Measurements from ENCODE around the gene GFOD1.

Gene GFOD1

DNA sequence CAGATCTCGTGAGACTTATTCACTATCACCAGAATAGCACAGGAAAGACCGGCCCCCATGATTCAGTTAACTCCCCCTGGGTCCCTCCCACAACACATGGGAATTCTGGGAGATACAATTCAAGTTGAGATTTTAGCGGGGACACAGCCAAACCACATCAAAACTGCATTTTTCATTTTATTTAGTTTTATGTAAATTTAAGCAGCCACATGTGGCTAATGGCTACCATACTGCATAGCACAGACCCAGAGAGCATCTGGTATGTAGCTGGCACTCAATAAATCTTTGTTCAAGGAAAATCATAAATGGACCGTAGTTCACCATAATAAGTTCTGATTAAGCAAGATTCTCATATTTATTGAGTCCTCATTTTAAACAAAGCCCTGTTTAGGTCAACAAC, 15.3 kb downstream of the GFOD1 start:
- H3K4me3 ChIP-seq (ENCODE audit: low read depth, low read length): no peak overlapping the region
- no peak for DNase-seq (ENCODE audit: low read depth)
- TF ChIP-seq, protein P1, sequence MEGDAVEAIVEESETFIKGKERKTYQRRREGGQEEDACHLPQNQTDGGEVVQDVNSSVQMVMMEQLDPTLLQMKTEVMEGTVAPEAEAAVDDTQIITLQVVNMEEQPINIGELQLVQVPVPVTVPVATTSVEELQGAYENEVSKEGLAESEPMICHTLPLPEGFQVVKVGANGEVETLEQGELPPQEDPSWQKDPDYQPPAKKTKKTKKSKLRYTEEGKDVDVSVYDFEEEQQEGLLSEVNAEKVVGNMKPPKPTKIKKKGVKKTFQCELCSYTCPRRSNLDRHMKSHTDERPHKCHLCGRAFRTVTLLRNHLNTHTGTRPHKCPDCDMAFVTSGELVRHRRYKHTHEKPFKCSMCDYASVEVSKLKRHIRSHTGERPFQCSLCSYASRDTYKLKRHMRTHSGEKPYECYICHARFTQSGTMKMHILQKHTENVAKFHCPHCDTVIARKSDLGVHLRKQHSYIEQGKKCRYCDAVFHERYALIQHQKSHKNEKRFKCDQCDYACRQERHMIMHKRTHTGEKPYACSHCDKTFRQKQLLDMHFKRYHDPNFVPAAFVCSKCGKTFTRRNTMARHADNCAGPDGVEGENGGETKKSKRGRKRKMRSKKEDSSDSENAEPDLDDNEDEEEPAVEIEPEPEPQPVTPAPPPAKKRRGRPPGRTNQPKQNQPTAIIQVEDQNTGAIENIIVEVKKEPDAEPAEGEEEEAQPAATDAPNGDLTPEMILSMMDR (IDR thresholded peaks at IDR 0.05; ENCODE audit: insufficient read depth, low read depth, low read length, missing control alignments): no peak

DNA sequence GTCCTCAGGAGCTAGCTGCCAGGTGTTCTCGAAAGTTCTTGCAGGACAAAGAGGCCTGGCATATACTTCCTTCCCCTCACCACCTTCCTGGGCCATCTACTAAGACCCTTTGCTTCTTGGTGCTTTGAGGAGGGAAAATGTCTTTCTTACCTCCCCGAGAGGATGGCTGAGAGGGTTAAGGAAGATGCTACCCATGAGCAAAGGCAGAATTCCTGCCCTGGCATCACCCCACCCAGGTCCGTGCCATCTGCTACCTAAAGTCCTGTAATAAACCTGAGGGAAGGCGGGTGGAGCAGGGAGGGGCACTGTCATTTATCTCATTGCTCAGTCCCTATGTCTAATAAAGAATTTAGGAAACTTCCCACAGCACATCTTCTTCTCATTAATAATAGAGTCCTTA, 16.2 kb downstream of the GFOD1 start:
- TF ChIP-seq, protein P1 (IDR thresholded peaks at IDR 0.05; ENCODE audit: insufficient read depth, low read depth, low read length, missing control alignments): no peak
- no peak for DNase-seq (ENCODE audit: low read depth)
- H3K4me3 ChIP-seq (ENCODE audit: low read depth, low read length): no peak overlapping the region

DNA sequence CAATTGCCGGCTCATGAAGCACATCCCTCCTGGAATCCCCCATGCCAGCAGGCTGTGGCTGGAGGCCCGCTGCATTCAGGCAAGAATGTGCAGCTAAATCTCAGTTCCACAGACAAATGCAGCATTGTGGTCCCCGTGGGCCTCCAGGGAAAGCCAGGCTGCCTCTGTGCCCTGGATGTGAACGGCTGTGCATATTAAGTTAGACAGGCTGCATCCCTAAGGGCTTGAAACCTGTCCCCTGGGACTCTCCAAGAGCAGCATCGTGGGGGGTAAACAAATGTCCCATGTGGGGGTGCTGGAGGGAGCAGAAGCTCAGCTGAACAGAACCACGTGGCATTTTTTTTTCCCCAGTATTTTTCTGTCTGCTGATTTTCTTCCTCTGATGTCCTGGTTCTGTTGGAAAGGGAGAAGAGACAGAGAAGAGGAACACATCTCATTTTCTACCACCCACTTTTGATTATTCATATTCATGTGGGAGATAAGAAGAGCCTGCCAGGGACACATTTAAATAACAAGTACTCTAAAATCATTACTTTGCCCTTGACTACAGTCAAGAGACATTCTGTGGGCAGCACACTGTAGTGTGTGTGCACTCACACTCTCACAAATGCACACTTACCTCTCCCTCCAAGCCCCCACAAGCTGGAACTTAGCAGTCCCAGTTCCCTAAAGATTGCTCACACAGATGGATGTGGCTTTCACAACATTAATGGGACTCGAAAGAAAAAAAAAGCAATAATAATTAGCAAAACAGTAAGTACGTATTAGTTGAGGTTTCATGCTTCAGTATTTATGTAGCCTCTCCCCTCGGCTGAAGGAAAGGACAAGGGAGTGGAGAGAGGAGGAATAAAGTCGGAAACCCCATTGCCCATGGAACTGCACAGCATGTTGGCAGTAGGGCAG, 16.9 kb downstream of the GFOD1 start:
- no peak for DNase-seq (ENCODE audit: low read depth)
- TF ChIP-seq, protein P1 (IDR thresholded peaks at IDR 0.05; ENCODE audit: insufficient read depth, low read depth, low read length, missing control alignments): no peak
- H3K4me3 ChIP-seq (ENCODE audit: low read depth, low read length): no peak overlapping the region

DNA sequence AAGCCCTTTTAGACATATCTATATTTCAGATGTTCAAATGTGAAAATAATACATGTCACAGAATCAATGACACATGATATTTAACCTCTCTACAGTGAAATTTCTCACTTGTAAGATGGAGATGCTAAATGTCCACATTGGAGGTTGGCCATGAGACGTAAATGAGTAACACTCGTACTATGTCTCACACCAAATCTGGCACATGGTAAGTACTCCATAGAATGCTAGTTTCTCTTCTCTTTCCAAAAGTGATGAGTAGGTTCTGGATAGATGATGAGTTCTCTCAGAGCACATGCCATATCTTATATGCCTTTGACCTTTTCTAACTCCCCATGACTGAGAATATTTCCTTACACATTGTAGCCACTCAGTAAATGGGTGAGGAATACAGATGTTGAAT, 17.7 kb downstream of the GFOD1 start:
- H3K4me3 ChIP-seq (ENCODE audit: low read depth, low read length): no peak overlapping the region
- DNase-seq (ENCODE audit: low read depth): no peak
- TF ChIP-seq, protein P1 (IDR thresholded peaks at IDR 0.05; ENCODE audit: insufficient read depth, low read depth, low read length, missing control alignments): no peak

DNA sequence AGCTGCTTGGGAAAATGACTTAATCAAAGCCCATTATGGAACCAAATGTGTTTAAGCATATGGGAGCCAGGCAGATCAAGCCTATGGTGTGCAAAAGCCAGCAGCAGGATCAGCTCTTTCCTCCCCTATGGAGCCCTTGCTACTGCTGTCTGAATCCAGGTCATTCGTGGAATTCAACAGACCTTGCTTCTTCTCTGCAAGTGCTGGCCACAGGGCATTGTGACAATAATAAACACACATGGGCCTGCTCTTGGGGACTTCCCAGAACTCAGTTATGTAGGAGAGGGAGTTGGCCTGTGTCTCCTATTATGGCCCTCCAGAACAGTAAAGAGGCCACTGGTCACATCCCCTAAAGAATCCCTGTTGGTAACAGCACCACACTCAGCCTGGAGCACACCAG, 18.6 kb downstream of the GFOD1 start:
- H3K4me3 ChIP-seq (ENCODE audit: low read depth, low read length): no peak overlapping the region
- no peak for DNase-seq (ENCODE audit: low read depth)
- TF ChIP-seq, protein P1 (IDR thresholded peaks at IDR 0.05; ENCODE audit: insufficient read depth, low read depth, low read length, missing control alignments): no peak

DNA sequence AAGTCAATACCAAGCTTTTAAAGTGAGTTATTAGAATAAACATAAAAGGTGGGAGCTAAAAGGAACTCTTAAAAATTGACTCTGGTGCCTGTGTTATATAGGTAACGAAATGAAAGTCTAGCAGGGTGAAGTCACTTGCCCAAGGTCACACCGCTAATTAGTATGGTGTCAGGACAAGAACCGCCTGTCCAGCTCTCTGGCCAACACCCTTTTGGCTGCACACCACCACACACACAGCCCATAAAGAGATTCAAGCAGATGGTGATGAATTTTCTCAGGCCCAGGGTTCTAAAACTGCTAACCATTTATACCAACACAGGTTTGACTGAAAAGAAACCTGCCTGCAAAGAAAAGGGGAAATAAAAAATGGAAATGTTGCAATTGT, 20.2 kb downstream of the GFOD1 start:
- H3K4me3 ChIP-seq (ENCODE audit: low read depth, low read length): no peak overlapping the region
- TF ChIP-seq, protein P1 (IDR thresholded peaks at IDR 0.05; ENCODE audit: insufficient read depth, low read depth, low read length, missing control alignments): no peak
- no peak for DNase-seq (ENCODE audit: low read depth)

Measured in GM12865 (cell line).